Endothelial cell of umbilical vein (primary cell): ENCODE measurements around the gene ZNF777. TPM values are rescaled to one million over a fixed set of nuclear protein-coding genes. Genes with fewer than 3 reads are reported as not detected.

Experiments
- BruUV-seq: library from RNA; stranded (reverse); fragments of 400-500 nt; replicated peaks from 2 replicates; lab custom pipeline; 2021; lab: Mats Ljungman, UMichigan
- CTCF ChIA-PET: fragments of 300-600, 350-600 bp; sonication (Branson Sonifier 250); formaldehyde crosslinking; loops from one replicate; lab custom pipeline; 2021; ENCODE audit warnings: antibody characterized with exemption, inconsistent platforms; lab: Charles Lee
- POLR2A ChIA-PET: fragments of 300-600, 350-600 bp; sonication (Branson Sonifier 250); formaldehyde crosslinking; loops from one replicate; lab custom pipeline; 2021; ENCODE audit warnings: antibody characterized with exemption, inconsistent platforms; lab: Charles Lee
- DNase-seq: peaks from one replicate; pipeline ENCODE4 v3.0.0-alpha.2; 2011; ENCODE audit warnings: low read depth, low spot score
- FAIRE-seq: peaks from 2 replicates; lab custom pipeline; 2011; peaks lifted over from hg19 to GRCh38; lab: Jason Lieb, UNC
- H2AFZ ChIP-seq: 2 replicates; pipeline ENCODE4 v1.6.0; 2012; ENCODE audit warnings: low read depth, low read length, control low read depth, inconsistent platforms
- H3K27ac ChIP-seq: 2 replicates; pipeline ENCODE4 v1.5.1; 2011; ENCODE audit warnings: low read depth, mild to moderate bottlenecking, control low read depth, low read length, moderate library complexity; ENCODE audit not compliant: insufficient read depth
- H3K27me3 ChIP-seq, 2 experiments: 2 replicates each; pipeline versions ENCODE4 v1.6.0 to v1.6.1; 2011; ENCODE audit warnings: low read length in 2 of 2, mixed read lengths in 1 of 2; ENCODE audit not compliant: control insufficient read depth in 2 of 2, insufficient read depth in 2 of 2
- H3K36me3 ChIP-seq, 2 experiments: 2 replicates in 1 of 2; 3 replicates in 1 of 2; pipeline ENCODE4 v1.5.1; 2011; ENCODE audit warnings: low read length in 2 of 2, mild to moderate bottlenecking in 1 of 2, moderate library complexity in 1 of 2; ENCODE audit not compliant: control insufficient read depth in 2 of 2, insufficient read depth in 2 of 2; ENCODE audit errors: extremely low read depth in 1 of 2
- H3K4me1 ChIP-seq: 3 replicates; pipeline ENCODE4 v1.5.1; 2011; ENCODE audit warnings: mild to moderate bottlenecking, low read length; ENCODE audit not compliant: control insufficient read depth, insufficient read depth; ENCODE audit errors: extremely low read depth
- H3K4me2 ChIP-seq: 2 replicates; pipeline ENCODE4 v1.6.1; 2011; ENCODE audit warnings: low read length, control low read depth, mixed read lengths; ENCODE audit not compliant: insufficient read depth
- H3K4me3 ChIP-seq, 3 experiments: fragments of 200-600 bp in 1 of 3; sonication (generic), shearing (Covaris generic) in 1 of 3; replicated peaks in 1 of 3; 2 replicates each; pipeline ENCODE4 v1.5.1; 2011 to 2016; ENCODE audit warnings: control low read depth in 3 of 3, low read length in 3 of 3, mild to moderate bottlenecking in 2 of 3, inconsistent platforms in 1 of 3, low read depth in 1 of 3, moderate library complexity in 1 of 3; ENCODE audit not compliant: insufficient read depth in 1 of 3
- H3K79me2 ChIP-seq: 2 replicates; pipeline ENCODE4 v1.6.0; 2012; ENCODE audit warnings: low read length, inconsistent platforms; ENCODE audit not compliant: control insufficient read depth, insufficient read depth
- H3K9ac ChIP-seq: replicated peaks from 2 replicates; pipeline ENCODE3; 2011; ENCODE audit warnings: low read length, control low read depth; ENCODE audit not compliant: insufficient read depth; ENCODE audit errors: extremely low read depth
- H3K9me1 ChIP-seq: replicated peaks from 3 replicates; pipeline ENCODE4 v1.6.0; 2011; ENCODE audit warnings: mild to moderate bottlenecking, low read length; ENCODE audit not compliant: control insufficient read depth, insufficient read depth; ENCODE audit errors: extremely low read depth
- H3K9me3 ChIP-seq: replicated peaks from 2 replicates; pipeline ENCODE4 v1.5.1; 2012; ENCODE audit warnings: low read length, inconsistent platforms; ENCODE audit not compliant: control insufficient read depth, insufficient read depth
- H4K20me1 ChIP-seq: replicated peaks from 2 replicates; pipeline ENCODE3; 2011; ENCODE audit warnings: mild to moderate bottlenecking, low read length; ENCODE audit not compliant: control insufficient read depth, insufficient read depth; ENCODE audit errors: extremely low read depth
- CTCF ChIP-seq, 2 donors: IDR thresholded peaks; 1 replicate in 1 of 2; 2 replicates in 1 of 2; pipeline ENCODE4 v1.5.1; 2011; ENCODE audit warnings: low read length in 2 of 2, mild to moderate bottlenecking in 2 of 2, moderate library complexity in 2 of 2, control low read depth in 1 of 2, inconsistent platforms in 1 of 2, low read depth in 1 of 2; ENCODE audit not compliant: insufficient read depth in 1 of 2; ENCODE audit errors: extremely low read depth in 1 of 2
- EZH2 ChIP-seq: IDR thresholded peaks from 2 replicates; pipeline ENCODE4 v1.6.1; 2012; ENCODE audit warnings: borderline replicate concordance, low read depth, mild to moderate bottlenecking, moderate library complexity, low read length, inconsistent platforms; ENCODE audit not compliant: severe bottlenecking
- FOS ChIP-seq: IDR thresholded peaks from 2 replicates; pipeline ENCODE4 v1.6.1; 2011; ENCODE audit warnings: mild to moderate bottlenecking, low read length, moderate library complexity, borderline replicate concordance; ENCODE audit not compliant: insufficient read depth
- GATA2 ChIP-seq: IDR thresholded peaks from 2 replicates; pipeline ENCODE4 v1.7.0; 2011; ENCODE audit warnings: low read depth, mild to moderate bottlenecking, moderate library complexity, mixed read lengths, low read length; ENCODE audit not compliant: insufficient read length, insufficient read depth
- JUN ChIP-seq: IDR thresholded peaks from 2 replicates; pipeline ENCODE4 v1.6.1; 2011; ENCODE audit warnings: borderline replicate concordance, low read depth; ENCODE audit not compliant: insufficient read length, insufficient read depth
- MYC ChIP-seq: IDR thresholded peaks from one replicate; pipeline ENCODE4 v1.6.1; 2011; ENCODE audit warnings: mild to moderate bottlenecking, low read depth, low read length
- POLR2A ChIP-seq: IDR thresholded peaks from 2 replicates; pipeline ENCODE4 v1.6.1; 2012; ENCODE audit warnings: low read depth, mild to moderate bottlenecking, control low read depth, low read length
- POLR2AphosphoS5 ChIP-seq: IDR thresholded peaks from 2 replicates; pipeline ENCODE4 v1.6.1; 2012; ENCODE audit warnings: low read depth, mild to moderate bottlenecking, control low read depth, low read length, moderate library complexity; ENCODE audit not compliant: insufficient read depth
- dilution Hi-C: fragments of 300-500 bp; cut with MboI; formaldehyde crosslinking; loops from one replicate; pipeline ENCODE4 v1.15.0; 2019; ENCODE audit warnings: low sequenced_read_pairs; ENCODE audit not compliant: extremely low pct_ligation_motif_present
- intact Hi-C: fragments of 100-400 bp; cut with micrococcal nuclease; formaldehyde crosslinking; loops from one replicate; pipeline ENCODE4 v1.10.0; 2022
- polyA plus RNA-seq, 4 experiments: library from polyadenylated mRNA; depleted of rRNA in 3 of 4; stranded (reverse) in 3 of 4; unstranded in 1 of 4; fragments of >200 nt; gene quantifications; 2 replicates each; pipeline versions ENCODE4 v1.2.1 to v1.2.3, GENCODE V29; 2011 to 2012; ENCODE audit warnings: missing spikeins in 1 of 4
- total RNA-seq: library from RNA; stranded (reverse); gene quantifications from 2 replicates; pipeline ENCODE4 v1.2.3, GENCODE V29; 2021
- TF ChIP-seq, protein P1 (sequence below): IDR thresholded peaks from 2 replicates; pipeline ENCODE4 v1.6.1; 2011; ENCODE audit not compliant: insufficient read depth, insufficient read length

The ZNF777 gene
- total and polyA plus RNA-seq, 2 donors (not counting 3 experiments of a cell fraction or from before 2014, with no cell fraction given) = 7.4 to 11.1 TPM

DNA sequence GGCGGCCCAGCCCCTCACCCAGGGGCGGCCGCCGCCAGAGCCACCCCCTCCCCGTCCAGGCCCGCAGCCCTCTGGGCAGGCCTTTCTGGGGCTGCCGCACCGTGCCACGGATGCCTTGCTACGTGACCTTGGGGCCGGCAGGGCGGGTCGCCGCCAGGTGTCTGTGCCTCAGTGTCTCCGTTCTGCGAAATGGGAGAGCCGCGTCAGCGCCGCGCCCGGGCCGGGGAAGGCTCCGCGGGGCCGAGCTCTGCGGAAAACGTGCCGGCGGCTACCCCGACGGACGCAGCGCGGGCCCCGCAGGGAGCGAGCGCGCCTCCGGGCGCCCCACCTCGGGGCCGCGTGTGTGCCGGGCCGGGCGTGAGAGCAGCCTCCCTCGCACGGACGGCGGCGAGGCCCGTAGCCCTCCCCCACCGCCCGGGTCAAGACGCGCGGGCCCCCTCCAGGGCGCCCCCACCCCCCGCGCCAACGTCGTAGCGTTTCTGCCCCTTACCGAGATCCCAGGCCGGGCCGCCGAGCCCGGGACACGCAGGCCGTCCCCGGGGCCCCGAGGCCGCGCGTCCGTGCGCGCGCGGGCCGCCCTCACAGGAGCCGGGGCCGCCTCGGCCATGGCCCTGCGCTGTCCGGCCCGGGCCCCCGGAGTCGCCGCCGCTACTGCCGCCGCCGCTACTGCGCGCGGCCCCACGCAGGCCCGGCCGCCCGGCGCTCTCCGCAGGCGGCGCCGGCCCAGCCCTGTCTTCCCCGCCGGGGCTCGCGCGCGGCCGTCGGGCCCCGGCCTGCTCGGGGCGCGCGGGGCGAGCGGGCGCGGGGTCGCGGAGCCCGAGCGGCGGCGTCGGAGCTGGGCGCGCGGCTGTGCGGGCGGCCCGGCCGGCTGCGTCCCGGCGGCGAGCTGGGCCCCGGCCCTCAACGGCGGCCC is 1.1 kb downstream of the ZNF777 start:
- peak overlapping the region; percentile 26 to 82 (median 60) for H3K4me3 ChIP-seq
- TF ChIP-seq POLR2A (no peak), CTCF (IDR thresholded peaks at IDR 0.05; ENCODE audit: extremely low read depth in 1 of 2, insufficient read depth in 1 of 2, low read depth in 1 of 2, low read length in 2 of 2) (no peak), POLR2AphosphoS5 (no peak), MYC (no peak), JUN (no peak), EZH2 (no peak), GATA2 (no peak), FOS (no peak)
- TF ChIP-seq, protein P1, sequence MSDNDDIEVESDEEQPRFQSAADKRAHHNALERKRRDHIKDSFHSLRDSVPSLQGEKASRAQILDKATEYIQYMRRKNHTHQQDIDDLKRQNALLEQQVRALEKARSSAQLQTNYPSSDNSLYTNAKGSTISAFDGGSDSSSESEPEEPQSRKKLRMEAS = no peak
- peaks cover 9% of the 10 kb centered on the region for H3K4me1 ChIP-seq
- FAIRE-seq (no peak), DNase-seq (peak; percentile 19)
- H2AFZ ChIP-seq = peak overlapping the region; percentile 78
- dilution Hi-C loops = no loop called here
- no peaks in the 10 kb centered on the region for H3K9me1 ChIP-seq
- no TSS peak for BruUV-seq
- H3K9me3 ChIP-seq = no peaks in the 10 kb centered on the region
- no peaks in the 10 kb centered on the region for H3K27me3 ChIP-seq
- CTCF ChIA-PET = interaction anchor here (0.9 to 3.7 kb wide), 10 partner anchors 14 to 333 kb away, joined by 3 to 26 read pairs (median 4); partner anchors contain the start of genes ZNF282 and ZNF425
- no peak overlapping the region for H3K27ac ChIP-seq
- H3K36me3 ChIP-seq = peaks cover 3 to 7% of the 10 kb centered on the region in 2 experiments
- peak overlapping the region; percentile 24 for H3K9ac ChIP-seq
- peaks cover 14% of the 10 kb centered on the region for H3K79me2 ChIP-seq
- H4K20me1 ChIP-seq = no peaks in the 10 kb centered on the region
- peak overlapping the region; percentile 55 for H3K4me2 ChIP-seq
- intact Hi-C loops = loop anchor here (1.0 to 5.0 kb wide), 5 partner anchors 37 to 332 kb away; partner anchors contain the start of genes ZNF212 and ZNF425
- POLR2A ChIA-PET = no interaction called here
